NT2/D1 (cell line): ENCODE data around the gene MTHFD2L.

ENCODE experiments used
- DNase-seq: peaks from one replicate; pipeline ENCODE4 v3.0.0-alpha.2; 2011; ENCODE audit warnings: low read depth, low spot score
- H3K27me3 ChIP-seq: 2 replicates; pipeline ENCODE4 v1.6.0; 2011; ENCODE audit warnings: mild to moderate bottlenecking; ENCODE audit not compliant: insufficient read length, insufficient read depth
- H3K36me3 ChIP-seq: 2 replicates; pipeline ENCODE4 v1.6.1; 2011; ENCODE audit warnings: mild to moderate bottlenecking, low read length, mixed read lengths; ENCODE audit not compliant: insufficient read depth, insufficient read length
- H3K4me1 ChIP-seq: 2 replicates; pipeline ENCODE4 v1.5.1; 2011; ENCODE audit not compliant: insufficient read depth, insufficient read length
- H3K4me3 ChIP-seq: 2 replicates; pipeline ENCODE4 v1.5.1; 2011; ENCODE audit warnings: low read depth; ENCODE audit not compliant: insufficient read length
- H3K9ac ChIP-seq: 2 replicates; pipeline ENCODE4 v1.6.0; 2011; ENCODE audit warnings: low read depth; ENCODE audit not compliant: insufficient read length
- H3K9me3 ChIP-seq: 2 replicates; pipeline ENCODE4 v1.5.1; 2011; ENCODE audit warnings: mild to moderate bottlenecking, low read length; ENCODE audit not compliant: insufficient read depth
- SUZ12 ChIP-seq: IDR thresholded peaks from 2 replicates; pipeline ENCODE4 v1.6.1; 2011; ENCODE audit not compliant: insufficient read length, insufficient read depth; ENCODE audit errors: extremely low read depth
- YY1 ChIP-seq: IDR thresholded peaks from 2 replicates; pipeline ENCODE4 v1.6.1; 2011; ENCODE audit not compliant: insufficient read length, insufficient read depth
- ZNF274 ChIP-seq: IDR thresholded peaks from 2 replicates; pipeline ENCODE4 v1.6.1; 2011; ENCODE audit warnings: mild to moderate bottlenecking, low read depth, low read length

The MTHFD2L gene

GRCh38 chr4:74235135-74235534 lies 77.2 kb downstream of the MTHFD2L start:
- no peaks in the 10 kb centered on the region for H3K4me1 ChIP-seq
- H3K36me3 ChIP-seq = no peaks in the 10 kb centered on the region
- H3K9me3 ChIP-seq = no peaks in the 10 kb centered on the region
- no peak overlapping the region for H3K4me3 ChIP-seq
- no peak overlapping the region for H3K9ac ChIP-seq
- TF ChIP-seq YY1 = no peak
- TF ChIP-seq ZNF274 = no peak
- no peak for TF ChIP-seq SUZ12
- no peaks in the 10 kb centered on the region for H3K27me3 ChIP-seq
- DNase-seq = no peak

- H3K9me3 ChIP-seq = no peaks in the 10 kb centered on the region
- H3K9ac ChIP-seq = no peak overlapping the region
- no peak overlapping the region for H3K4me3 ChIP-seq
- no peak for DNase-seq
- H3K27me3 ChIP-seq = no peaks in the 10 kb centered on the region
- H3K4me1 ChIP-seq = no peaks in the 10 kb centered on the region
- H3K36me3 ChIP-seq = no peaks in the 10 kb centered on the region
- TF ChIP-seq ZNF274 (no peak), YY1 (no peak), SUZ12 (no peak)
Observed at GRCh38 chr4:74237425-74237966, 79.6 kb downstream of the MTHFD2L start.

- H3K4me3 ChIP-seq = no peak overlapping the region
- no peak for TF ChIP-seq YY1
- no peak for TF ChIP-seq SUZ12
- no peak for TF ChIP-seq ZNF274
- H3K36me3 ChIP-seq = no peaks in the 10 kb centered on the region
- H3K27me3 ChIP-seq = no peaks in the 10 kb centered on the region
- H3K9me3 ChIP-seq = no peaks in the 10 kb centered on the region
- no peaks in the 10 kb centered on the region for H3K4me1 ChIP-seq
- DNase-seq = no peak
- no peak overlapping the region for H3K9ac ChIP-seq
Observed at GRCh38 chr4:74244049-74244448, 86.1 kb downstream of the MTHFD2L start.

GRCh38 chr4:74252933-74253332 lies 95.0 kb downstream of the MTHFD2L start:
- Histone ChIP-seq H3K27me3 (no peaks in the 10 kb centered on the region), H3K9ac (no peak overlapping the region), H3K4me1 (no peaks in the 10 kb centered on the region), H3K36me3 (no peaks in the 10 kb centered on the region), H3K4me3 (no peak overlapping the region), H3K9me3 (peaks cover 8% of the 10 kb centered on the region; the same call in 1 of the 2 replicates)
- TF ChIP-seq SUZ12 (no peak), ZNF274 (no peak), YY1 (no peak)
- DNase-seq = no peak

- Histone ChIP-seq H3K9ac (no peak overlapping the region), H3K9me3 (peaks cover 8% of the 10 kb centered on the region; the same call in 1 of the 2 replicates), H3K4me1 (no peaks in the 10 kb centered on the region), H3K36me3 (no peaks in the 10 kb centered on the region), H3K4me3 (no peak overlapping the region), H3K27me3 (no peaks in the 10 kb centered on the region)
- no peak for DNase-seq
- TF ChIP-seq ZNF274 = no peak
- no peak for TF ChIP-seq SUZ12
- TF ChIP-seq YY1 = no peak
Observed at GRCh38 chr4:74254386-74254785, 96.5 kb downstream of the MTHFD2L start.

GRCh38 chr4:74255096-74255495 lies 97.2 kb downstream of the MTHFD2L start:
- Histone ChIP-seq H3K27me3 (no peaks in the 10 kb centered on the region), H3K9ac (no peak overlapping the region), H3K4me1 (no peaks in the 10 kb centered on the region), H3K36me3 (no peaks in the 10 kb centered on the region), H3K4me3 (no peak overlapping the region), H3K9me3 (peaks cover 8% of the 10 kb centered on the region; the same call in 1 of the 2 replicates)
- DNase-seq = no peak
- TF ChIP-seq YY1 = no peak
- no peak for TF ChIP-seq ZNF274
- TF ChIP-seq SUZ12 = no peak

- Histone ChIP-seq H3K36me3 (no peaks in the 10 kb centered on the region), H3K9ac (no peak overlapping the region), H3K4me3 (no peak overlapping the region), H3K27me3 (no peaks in the 10 kb centered on the region), H3K9me3 (no peaks in the 10 kb centered on the region), H3K4me1 (no peaks in the 10 kb centered on the region)
- no peak for TF ChIP-seq SUZ12
- TF ChIP-seq ZNF274 = no peak
- TF ChIP-seq YY1 = no peak
- DNase-seq = no peak
Observed at GRCh38 chr4:74258963-74259362, 101.0 kb downstream of the MTHFD2L start.
